T-helper 2 cell treated with Interferon-gamma antibody and Interleukin-4, amounts not matched to agents 5 μg/mL and 100 μg/mL, for 36 hours (primary cell): ENCODE results near the gene CCT7.
"Not testable (repeated sequence)": the region's sequence is repeated elsewhere in the genome, so short reads cannot be mapped to it uniquely, and the experiment has no call there.

Experiments
- DNase-seq: peaks from one replicate; pipeline ENCODE4 v3.0.0; 2021; ENCODE audit warnings: low spot score
- H3K27ac Mint-ChIP-seq: one replicate; pipeline ENCODE4 v1.8.0; 2021; ENCODE audit warnings: mild to moderate bottlenecking, mixed read lengths
- H3K27me3 Mint-ChIP-seq: one replicate; pipeline ENCODE4 v1.8.0; 2021; ENCODE audit warnings: low read depth, mixed read lengths
- H3K36me3 Mint-ChIP-seq: one replicate; pipeline ENCODE4 v1.8.0; 2021; ENCODE audit warnings: low read depth, mixed read lengths
- H3K4me1 Mint-ChIP-seq: one replicate; pipeline ENCODE4 v1.8.0; 2021; ENCODE audit warnings: low read depth, mixed read lengths
- H3K4me3 Mint-ChIP-seq: one replicate; pipeline ENCODE4 v1.8.0; 2022; ENCODE audit warnings: mild to moderate bottlenecking, moderate library complexity, mixed read lengths
- H3K9me3 Mint-ChIP-seq: one replicate; pipeline ENCODE4 v1.8.0; 2021; ENCODE audit warnings: mixed read lengths

Gene CCT7

GRCh38 chr2:73233932-73234832, at the start of gene CCT7:
CCT7 (plus strand) TSS chr2:73234308; CDS start chr2:73234379, 71 bp downstream.
- H3K36me3 Mint-ChIP-seq = peaks cover 10% of the 10 kb centered on the region
- peak within 1 kb of the TSS; percentile 99 for H3K4me3 Mint-ChIP-seq
- no peaks in the 10 kb centered on the region for H3K9me3 Mint-ChIP-seq
- H3K4me1 Mint-ChIP-seq = peaks cover 24% of the 10 kb centered on the region
- no peaks in the 10 kb centered on the region for H3K27me3 Mint-ChIP-seq
- H3K27ac Mint-ChIP-seq = peak within 1 kb of the TSS; percentile 93
- DNase-seq = peak; percentile 86

- Mint-ChIP-seq H3K27me3 (peaks cover 28% of the 10 kb centered on the region), H3K4me3 (no peak overlapping the region), H3K4me1 (peaks cover 3% of the 10 kb centered on the region), H3K9me3 (no peaks in the 10 kb centered on the region), H3K36me3 (no peaks in the 10 kb centered on the region), H3K27ac (no peak overlapping the region)
- no peak for DNase-seq
These were observed 48.1 kb upstream of the CCT7 start for GRCh38 chr2:73185965-73186364.

- DNase-seq = no peak
- no peaks in the 10 kb centered on the region for H3K36me3 Mint-ChIP-seq
- H3K9me3 Mint-ChIP-seq = no peaks in the 10 kb centered on the region
- no peak overlapping the region for H3K4me3 Mint-ChIP-seq
- no peaks in the 10 kb centered on the region for H3K4me1 Mint-ChIP-seq
- no peak overlapping the region for H3K27ac Mint-ChIP-seq
- peaks cover 24% of the 10 kb centered on the region for H3K27me3 Mint-ChIP-seq
These were observed 46.6 kb upstream of the CCT7 start for GRCh38 chr2:73187549-73187948.

GRCh38 chr2:73197579-73197978, 36.5 kb upstream of the CCT7 start:
- no peak overlapping the region for H3K27ac Mint-ChIP-seq
- H3K9me3 Mint-ChIP-seq = no peaks in the 10 kb centered on the region
- no peak for DNase-seq
- H3K36me3 Mint-ChIP-seq = no peaks in the 10 kb centered on the region
- no peak overlapping the region for H3K4me3 Mint-ChIP-seq
- peaks cover 37% of the 10 kb centered on the region for H3K27me3 Mint-ChIP-seq
- H3K4me1 Mint-ChIP-seq = no peaks in the 10 kb centered on the region

GRCh38 chr2:73200281-73200680, 33.8 kb upstream of the CCT7 start:
- peaks cover 52% of the 10 kb centered on the region for H3K27me3 Mint-ChIP-seq
- H3K4me3 Mint-ChIP-seq, H3K36me3 Mint-ChIP-seq: not testable (repeated sequence)

GRCh38 chr2:73202156-73203054, 31.7 kb upstream of the CCT7 start, which contains the start of gene NOTO:
NOTO (plus strand) TSS chr2:73202574; CDS start chr2:73202667, 93 bp downstream.
- DNase-seq = no peak
- Mint-ChIP-seq H3K27ac (no peak within 1 kb of the TSS), H3K4me3 (peak within 1 kb of the TSS; percentile 53), H3K27me3 (peaks cover 54% of the 10 kb centered on the region), H3K36me3 (no peaks in the 10 kb centered on the region), H3K9me3 (no peaks in the 10 kb centered on the region), H3K4me1 (no peaks in the 10 kb centered on the region)

More at GRCh38 chr2:73200281-73200680, 33.8 kb upstream of the CCT7 start:
- H3K9me3 Mint-ChIP-seq, H3K4me1 Mint-ChIP-seq, H3K27ac Mint-ChIP-seq, DNase-seq: not testable (repeated sequence)

- H3K4me3 Mint-ChIP-seq = no peak overlapping the region
- peaks cover 54% of the 10 kb centered on the region for H3K27me3 Mint-ChIP-seq
- H3K27ac Mint-ChIP-seq = no peak overlapping the region
- no peak for DNase-seq
- H3K4me1 Mint-ChIP-seq = no peaks in the 10 kb centered on the region
- no peaks in the 10 kb centered on the region for H3K9me3 Mint-ChIP-seq
- no peaks in the 10 kb centered on the region for H3K36me3 Mint-ChIP-seq
These were observed 30.9 kb upstream of the CCT7 start for GRCh38 chr2:73203055-73203681.

- Mint-ChIP-seq H3K9me3 (no peaks in the 10 kb centered on the region), H3K36me3 (no peaks in the 10 kb centered on the region), H3K4me1 (no peaks in the 10 kb centered on the region), H3K27ac (no peak overlapping the region), H3K4me3 (no peak overlapping the region), H3K27me3 (peaks cover 49% of the 10 kb centered on the region)
- no peak for DNase-seq
These were observed 28.5 kb upstream of the CCT7 start for GRCh38 chr2:73205611-73206010.

GRCh38 chr2:73208258-73208657, 25.9 kb upstream of the CCT7 start:
- no peak overlapping the region for H3K4me3 Mint-ChIP-seq
- no peak overlapping the region for H3K27ac Mint-ChIP-seq
- H3K9me3 Mint-ChIP-seq = no peaks in the 10 kb centered on the region
- no peaks in the 10 kb centered on the region for H3K36me3 Mint-ChIP-seq
- H3K4me1 Mint-ChIP-seq = peaks cover 6% of the 10 kb centered on the region
- peaks cover 37% of the 10 kb centered on the region for H3K27me3 Mint-ChIP-seq
- no peak for DNase-seq

GRCh38 chr2:73210019-73210418, 24.1 kb upstream of the CCT7 start:
- no peak overlapping the region for H3K4me3 Mint-ChIP-seq
- no peak for DNase-seq
- no peak overlapping the region for H3K27ac Mint-ChIP-seq
- peaks cover 24% of the 10 kb centered on the region for H3K27me3 Mint-ChIP-seq
- no peaks in the 10 kb centered on the region for H3K9me3 Mint-ChIP-seq
- H3K4me1 Mint-ChIP-seq = peaks cover 17% of the 10 kb centered on the region
- peaks cover 1% of the 10 kb centered on the region for H3K36me3 Mint-ChIP-seq

GRCh38 chr2:73210696-73211095, 23.4 kb upstream of the CCT7 start:
- Mint-ChIP-seq H3K4me3 (no peak overlapping the region), H3K27ac (no peak overlapping the region), H3K4me1 (peaks cover 24% of the 10 kb centered on the region), H3K36me3 (peaks cover 1% of the 10 kb centered on the region), H3K9me3 (no peaks in the 10 kb centered on the region), H3K27me3 (peaks cover 19% of the 10 kb centered on the region)
- no peak for DNase-seq

- H3K4me1 Mint-ChIP-seq = peaks cover 25% of the 10 kb centered on the region
- no peak overlapping the region for H3K27ac Mint-ChIP-seq
- no peaks in the 10 kb centered on the region for H3K9me3 Mint-ChIP-seq
- H3K36me3 Mint-ChIP-seq = peaks cover 1% of the 10 kb centered on the region
- H3K4me3 Mint-ChIP-seq = no peak overlapping the region
- no peak for DNase-seq
- peaks cover 13% of the 10 kb centered on the region for H3K27me3 Mint-ChIP-seq
These were observed 22.0 kb upstream of the CCT7 start for GRCh38 chr2:73212098-73212447.

GRCh38 chr2:73212448-73213176, 21.5 kb upstream of the CCT7 start:
- peaks cover 25% of the 10 kb centered on the region for H3K4me1 Mint-ChIP-seq
- DNase-seq = peak; percentile 60
- no peak overlapping the region for H3K4me3 Mint-ChIP-seq
- H3K36me3 Mint-ChIP-seq = peaks cover 1% of the 10 kb centered on the region
- no peaks in the 10 kb centered on the region for H3K9me3 Mint-ChIP-seq
- H3K27ac Mint-ChIP-seq = no peak overlapping the region
- peaks cover 12% of the 10 kb centered on the region for H3K27me3 Mint-ChIP-seq
